Smooth muscle cell (in vitro differentiated cells): ENCODE data around the gene SCAF1. TPM values are rescaled to one million over a fixed set of nuclear protein-coding genes. Genes with fewer than 3 reads are reported as not detected.

Experiments used
- DNase-seq: peaks from one replicate; lab custom pipeline; 2025; ENCODE audit not compliant: unreplicated experiment; lab: John Stamatoyannopoulos, UW
- H2AFZ ChIP-seq: fragments of 200-600 bp; sonication (generic); 2 replicates; pipeline ENCODE4 v1.6.0; 2016; ENCODE audit warnings: antibody characterized with exemption, low read depth, mild to moderate bottlenecking
- H3F3A ChIP-seq: fragments of 200-600 bp; sonication (generic); 2 replicates; pipeline ENCODE4 v1.6.0; 2017; ENCODE audit warnings: antibody characterized with exemption, low read depth
- H3K27ac ChIP-seq: fragments of 200-600 bp; sonication (generic); 2 replicates; pipeline ENCODE4 v1.5.1; 2016; ENCODE audit warnings: low read depth, mild to moderate bottlenecking
- H3K27me3 ChIP-seq: fragments of 200-600 bp; sonication (generic); 2 replicates; pipeline ENCODE4 v1.6.1; 2016; ENCODE audit warnings: low read depth, mild to moderate bottlenecking
- H3K36me3 ChIP-seq: fragments of 200-600 bp; sonication (generic); 2 replicates; pipeline ENCODE4 v1.5.1; 2016; ENCODE audit warnings: low read depth
- H3K4me1 ChIP-seq: fragments of 200-600 bp; sonication (generic); 2 replicates; pipeline ENCODE4 v1.5.1; 2016; ENCODE audit warnings: low read depth
- H3K4me2 ChIP-seq: fragments of 200-600 bp; sonication (generic); 2 replicates; pipeline ENCODE4 v1.6.0; 2016; ENCODE audit warnings: mild to moderate bottlenecking
- H3K4me3 ChIP-seq: fragments of 200-600 bp; sonication (generic); 2 replicates; pipeline ENCODE4 v1.5.1; 2016; ENCODE audit warnings: mild to moderate bottlenecking
- H3K79me2 ChIP-seq: fragments of 200-600 bp; sonication (generic); 2 replicates; pipeline ENCODE4 v1.6.0; 2016; ENCODE audit warnings: low read depth, mild to moderate bottlenecking
- H3K9ac ChIP-seq: fragments of 200-600 bp; sonication (generic); 2 replicates; pipeline ENCODE4 v1.6.0; 2016; ENCODE audit warnings: low read depth
- H3K9me3 ChIP-seq: fragments of 200-600 bp; sonication (generic); replicated peaks from 2 replicates; pipeline ENCODE4 v1.5.1; 2016; ENCODE audit warnings: low read depth
- H4K20me1 ChIP-seq: fragments of 200-600 bp; sonication (generic); 2 replicates; pipeline ENCODE4 v1.6.0; 2016; ENCODE audit warnings: low read depth
- WGBS: methylation state at CpG from one replicate; pipeline ENCODE4 v1.1.7; 2016; ENCODE audit warnings: low lambda C conversion rate; 5-methylcytosine and 5-hydroxymethylcytosine counted together
- polyA plus RNA-seq: library from polyadenylated mRNA; unstranded; fragments of >200 nt; fragmentation: Nextera tagmentation; extraction: Ambion mirVana; gene quantifications from 2 replicates; pipeline ENCODE4 v1.2.1, GENCODE V29; 2016
- total RNA-seq: library from RNA; depleted of rRNA; stranded (reverse); fragments of >200 nt; gene quantifications from 2 replicates; pipeline ENCODE4 v1.2.3, GENCODE V29; 2014
- TF ChIP-seq, protein P1 (sequence below): fragments of 200-600 bp; sonication (generic); IDR thresholded peaks from 2 replicates; pipeline ENCODE4 v1.5.1; 2017; ENCODE audit warnings: borderline replicate concordance, mild to moderate bottlenecking, antibody characterized with exemption; ENCODE audit not compliant: insufficient read depth, poor library complexity, severe bottlenecking

The SCAF1 gene
- total and polyA plus RNA-seq, 2 experiments from 2014 or later: 7.9 to 12.1 TPM

DNA sequence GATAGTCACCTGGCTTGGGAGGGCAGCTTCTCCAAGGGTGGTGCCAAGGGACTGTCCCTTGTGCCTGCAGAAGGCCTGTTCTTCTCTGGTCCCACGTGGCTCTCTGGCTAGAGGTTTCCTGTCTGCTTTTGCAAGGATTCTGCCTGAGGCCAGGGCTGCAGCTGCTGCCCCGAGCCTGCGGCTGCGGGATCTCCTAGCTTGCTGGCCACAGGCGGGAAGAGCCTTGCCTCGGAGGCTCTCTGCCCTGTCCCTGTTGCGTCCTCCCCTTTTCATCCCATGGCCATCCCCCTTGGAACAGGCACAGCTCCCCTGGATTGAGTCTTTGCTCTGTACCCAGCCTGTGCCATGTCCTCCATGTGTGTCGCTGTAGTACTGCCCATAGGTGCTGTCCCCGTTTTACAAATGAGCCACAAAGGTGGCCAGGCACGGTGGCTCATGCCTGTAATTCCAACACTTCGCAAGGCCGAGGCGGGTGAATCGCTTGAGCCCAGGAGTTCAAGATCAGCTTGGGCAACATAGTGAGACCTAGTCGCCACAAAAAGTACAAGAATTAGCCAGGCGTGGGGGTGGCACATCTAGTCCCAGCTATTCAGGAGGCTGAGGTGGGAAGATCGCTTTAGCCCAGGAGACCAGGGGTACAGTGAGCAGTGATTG lies 14.6 kb downstream of the SCAF1 start:
- no peaks in the 10 kb centered on the region for H3K36me3 ChIP-seq

DNA sequence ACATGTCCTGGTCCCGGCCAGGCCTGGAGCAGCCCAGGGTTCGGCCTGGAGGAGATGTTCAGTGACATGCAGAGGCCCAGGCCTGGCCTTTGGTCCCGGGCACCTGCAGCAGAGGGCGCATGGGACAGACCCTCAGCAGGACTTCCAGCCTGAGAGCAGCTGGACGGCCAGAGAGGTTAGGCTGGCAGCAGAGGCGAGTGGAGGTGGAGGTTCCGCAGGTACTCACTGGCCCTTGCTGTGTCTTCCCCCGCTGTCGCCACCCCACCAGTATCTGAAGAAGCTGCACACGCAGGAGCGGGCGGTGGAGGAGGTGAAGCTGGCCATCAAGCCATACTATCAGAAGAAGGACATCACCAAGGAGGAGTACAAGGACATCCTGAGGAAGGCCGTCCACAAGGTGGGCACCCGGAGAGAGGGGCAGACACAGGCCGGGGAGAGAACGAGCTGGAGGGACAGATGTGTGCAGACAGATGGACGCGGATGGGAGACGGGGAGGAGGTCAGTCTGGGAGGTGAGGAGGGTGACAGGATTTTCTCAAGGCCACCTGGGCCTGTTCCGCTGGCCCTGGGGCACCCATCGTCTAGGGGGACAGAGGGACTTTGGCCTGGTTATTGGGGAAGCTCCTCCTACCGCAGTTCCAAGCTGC lies 15.6 kb downstream of the SCAF1 start:
- H3K9me3 ChIP-seq: no peaks in the 10 kb centered on the region
- H3K4me1 ChIP-seq: no peaks in the 10 kb centered on the region
- H4K20me1 ChIP-seq: peaks cover 27% of the 10 kb centered on the region
- DNase-seq: no peak
- H3K4me2 ChIP-seq: no peak overlapping the region
- no peaks in the 10 kb centered on the region for H3K79me2 ChIP-seq
- H2AFZ ChIP-seq: no peak overlapping the region
- H3K27me3 ChIP-seq: no peaks in the 10 kb centered on the region
- H3F3A ChIP-seq: no peaks in the 10 kb centered on the region
- no peak overlapping the region for H3K27ac ChIP-seq
- no peaks in the 10 kb centered on the region for H3K36me3 ChIP-seq
- no peak overlapping the region for H3K4me3 ChIP-seq
- TF ChIP-seq, protein P1, sequence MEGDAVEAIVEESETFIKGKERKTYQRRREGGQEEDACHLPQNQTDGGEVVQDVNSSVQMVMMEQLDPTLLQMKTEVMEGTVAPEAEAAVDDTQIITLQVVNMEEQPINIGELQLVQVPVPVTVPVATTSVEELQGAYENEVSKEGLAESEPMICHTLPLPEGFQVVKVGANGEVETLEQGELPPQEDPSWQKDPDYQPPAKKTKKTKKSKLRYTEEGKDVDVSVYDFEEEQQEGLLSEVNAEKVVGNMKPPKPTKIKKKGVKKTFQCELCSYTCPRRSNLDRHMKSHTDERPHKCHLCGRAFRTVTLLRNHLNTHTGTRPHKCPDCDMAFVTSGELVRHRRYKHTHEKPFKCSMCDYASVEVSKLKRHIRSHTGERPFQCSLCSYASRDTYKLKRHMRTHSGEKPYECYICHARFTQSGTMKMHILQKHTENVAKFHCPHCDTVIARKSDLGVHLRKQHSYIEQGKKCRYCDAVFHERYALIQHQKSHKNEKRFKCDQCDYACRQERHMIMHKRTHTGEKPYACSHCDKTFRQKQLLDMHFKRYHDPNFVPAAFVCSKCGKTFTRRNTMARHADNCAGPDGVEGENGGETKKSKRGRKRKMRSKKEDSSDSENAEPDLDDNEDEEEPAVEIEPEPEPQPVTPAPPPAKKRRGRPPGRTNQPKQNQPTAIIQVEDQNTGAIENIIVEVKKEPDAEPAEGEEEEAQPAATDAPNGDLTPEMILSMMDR: no peak
- 97% methylated on average over 22 of the region's 22 CpGs for WGBS
- H3K9ac ChIP-seq: no peak overlapping the region

More for the DNA sequence above, 14.6 kb downstream of the SCAF1 start:
- Histone ChIP-seq H4K20me1 (peaks cover 27% of the 10 kb centered on the region), H3K4me1 (no peaks in the 10 kb centered on the region), H3K4me2 (no peak overlapping the region), H3K79me2 (no peaks in the 10 kb centered on the region), H3K27me3 (no peaks in the 10 kb centered on the region), H2AFZ (no peak overlapping the region), H3F3A (no peaks in the 10 kb centered on the region), H3K27ac (no peak overlapping the region), H3K4me3 (no peak overlapping the region), H3K9me3 (no peaks in the 10 kb centered on the region), H3K9ac (no peak overlapping the region)
- WGBS: 95% methylated on average over 17 of the region's 17 CpGs
- TF ChIP-seq, protein P1: no peak
- no peak for DNase-seq

DNA sequence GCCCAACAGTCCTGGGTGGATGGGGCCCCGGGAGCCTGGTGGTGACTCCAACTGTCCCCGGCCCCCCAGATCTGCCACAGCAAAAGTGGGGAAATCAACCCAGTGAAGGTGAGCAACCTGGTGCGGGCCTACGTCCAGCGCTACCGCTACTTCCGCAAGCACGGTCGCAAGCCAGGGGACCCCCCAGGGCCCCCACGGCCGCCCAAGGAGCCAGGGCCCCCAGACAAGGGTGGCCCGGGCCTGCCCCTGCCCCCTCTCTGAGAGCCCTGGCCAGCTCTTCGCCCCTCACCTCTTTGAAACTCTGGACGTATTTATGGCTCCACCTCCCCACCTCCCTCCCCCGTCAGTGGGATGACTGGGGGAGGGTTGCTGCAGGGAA lies 16.1 kb downstream of the SCAF1 start:
- H3K9ac ChIP-seq: no peak overlapping the region
- H3K4me3 ChIP-seq: no peak overlapping the region
- H3F3A ChIP-seq: no peaks in the 10 kb centered on the region
- no peak overlapping the region for H2AFZ ChIP-seq
- H3K27me3 ChIP-seq: no peaks in the 10 kb centered on the region
- DNase-seq: no peak
- H4K20me1 ChIP-seq: peaks cover 27% of the 10 kb centered on the region
- no peaks in the 10 kb centered on the region for H3K4me1 ChIP-seq
- no peak overlapping the region for H3K4me2 ChIP-seq
- H3K27ac ChIP-seq: no peak overlapping the region
- H3K36me3 ChIP-seq: no peaks in the 10 kb centered on the region
- 95% methylated on average over 13 of the region's 15 CpGs for WGBS
- TF ChIP-seq, protein P1: no peak
- no peaks in the 10 kb centered on the region for H3K79me2 ChIP-seq
- H3K9me3 ChIP-seq: no peaks in the 10 kb centered on the region
